ENCODE measurements around the gene FER. TPM values are rescaled to one million over a fixed set of nuclear protein-coding genes. Genes with fewer than 3 reads are reported as not detected.

FER gene
- total RNA-seq, 1 experiment from 2014 or later = 18.0 TPM

DNA sequence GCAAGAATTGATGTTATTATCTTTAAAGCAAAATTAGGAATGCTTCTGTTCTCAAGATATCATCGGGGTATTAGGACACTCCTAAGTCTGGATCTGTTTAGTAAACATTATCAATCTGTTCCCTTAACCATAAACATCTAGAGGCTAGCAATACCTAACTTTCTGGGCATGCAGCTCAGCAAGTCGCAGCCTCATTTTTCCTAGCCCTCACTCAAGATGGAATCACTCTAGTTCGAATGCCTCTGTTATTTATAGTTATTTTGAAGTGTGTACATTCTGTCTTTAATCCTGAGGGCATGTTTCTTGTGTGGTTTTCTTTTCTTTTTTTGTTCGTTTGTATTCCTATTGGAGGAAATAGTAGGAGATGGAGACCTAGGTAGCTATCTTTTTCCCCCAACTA, 66.9 kb downstream of the FER start:
- peaks cover 0 to 8% of the 10 kb centered on the region in 2 experiments; a peak in 2 of 5 replicates for H3K9me3 Mint-ChIP-seq
- H3K56ac ChIP-seq (ENCODE audit: insufficient read length, low read depth, low read length) = no peak overlapping the region
- no peak overlapping the region for H3K4me2 ChIP-seq (ENCODE audit: insufficient read depth, insufficient read length, low read length)
- no peak overlapping the region for H3K9ac ChIP-seq (ENCODE audit: extremely low read depth, insufficient read length, low read length)
- H4K20me1 ChIP-seq (ENCODE audit: control insufficient read depth, insufficient read depth, insufficient read length) = no peaks in the 10 kb centered on the region
- no peak overlapping the region for H2BK5ac ChIP-seq (ENCODE audit: insufficient read length, low read length)
- H4K5ac ChIP-seq (ENCODE audit: insufficient read length, low read depth, low read length) = no peak overlapping the region
- H3K36me3 Mint-ChIP-seq (ENCODE audit: insufficient read depth in 1 of 3, low read depth in 3 of 3) = peaks cover 4 to 9% (median 6%) of the 10 kb centered on the region in 3 experiments; a peak in 4 of 7 replicates
- H2BK15ac ChIP-seq (ENCODE audit: low read depth, low read length) = no peak overlapping the region
- peak overlapping the region; percentile 6 for H2BK20ac ChIP-seq (ENCODE audit: low read depth, low read length, poor library complexity, severe bottlenecking)
- no peak overlapping the region for H3K4me3 Mint-ChIP-seq
- no peak for TF ChIP-seq CTCF (conservative IDR thresholded peaks at IDR 0.05)
- no peak overlapping the region for H3K18ac ChIP-seq (ENCODE audit: insufficient read length, low read depth, low read length)
- H3K27me3 ChIP-seq (ENCODE audit: insufficient read depth, low read length) = no peaks in the 10 kb centered on the region
- no peak overlapping the region for H3K23ac ChIP-seq (ENCODE audit: insufficient read length, low read depth, low read length)
- H3K79me1 ChIP-seq (ENCODE audit: insufficient read depth, low read depth, low read length, poor library complexity, severe bottlenecking) = no peaks in the 10 kb centered on the region
- no peaks in the 10 kb centered on the region for H3K79me2 ChIP-seq (ENCODE audit: insufficient read depth, low read length)
- no peak overlapping the region for H3K14ac ChIP-seq (ENCODE audit: insufficient read depth, low read length)
- H3K27ac Mint-ChIP-seq = no peak overlapping the region
- no peak overlapping the region for H2BK12ac ChIP-seq (ENCODE audit: insufficient read length, low read depth, low read length)
- WGBS (ENCODE audit: extremely low coverage, insufficient read length, low lambda C conversion rate) = no CpG with 5 or more reads among the region's 4 CpGs
- no peak for DNase-seq
- no peak overlapping the region for H3K27ac ChIP-seq (ENCODE audit: insufficient read length, low read depth, low read length)
- peaks cover 14 to 15% of the 10 kb centered on the region in 2 experiments for H3K4me1 Mint-ChIP-seq
- H4K91ac ChIP-seq (ENCODE audit: insufficient read length, low read depth, low read length) = no peak overlapping the region
- H3K23me2 ChIP-seq (ENCODE audit: insufficient read length, low read depth, low read length, poor library complexity, severe bottlenecking) = no peaks in the 10 kb centered on the region
- no peaks in the 10 kb centered on the region for H3K4me1 ChIP-seq (ENCODE audit: insufficient read depth, low read length)
- no peak overlapping the region for H4K8ac ChIP-seq (replicated peaks; ENCODE audit: insufficient read length, low read depth, low read length)
- H3T11ph ChIP-seq (ENCODE audit: low read length) = no peak overlapping the region
- no peak overlapping the region for H2AFZ ChIP-seq (ENCODE audit: low read length)
- H2AK5ac ChIP-seq (ENCODE audit: insufficient read length, low read length) = no peak overlapping the region
- H3K4ac ChIP-seq (ENCODE audit: low read depth, low read length) = no peak overlapping the region
- H3K9me3 ChIP-seq (ENCODE audit: control insufficient read depth, low read depth, low read length) = no peaks in the 10 kb centered on the region
- H2BK120ac ChIP-seq (ENCODE audit: low read depth, low read length, poor library complexity, severe bottlenecking) = no peak overlapping the region
- no peaks in the 10 kb centered on the region for H3K27me3 Mint-ChIP-seq (ENCODE audit: low read depth)
